GM18867 (cell line): ENCODE measurements around the gene RFNG.

Source experiments
- ATAC-seq: cut with Tn5 transposase; IDR thresholded peaks from one replicate; pipeline ENCODE4 v1.9.1; 2021; ENCODE audit warnings: mild to moderate bottlenecking, moderate library complexity; ENCODE audit not compliant: unreplicated experiment

The RFNG gene, protein sequence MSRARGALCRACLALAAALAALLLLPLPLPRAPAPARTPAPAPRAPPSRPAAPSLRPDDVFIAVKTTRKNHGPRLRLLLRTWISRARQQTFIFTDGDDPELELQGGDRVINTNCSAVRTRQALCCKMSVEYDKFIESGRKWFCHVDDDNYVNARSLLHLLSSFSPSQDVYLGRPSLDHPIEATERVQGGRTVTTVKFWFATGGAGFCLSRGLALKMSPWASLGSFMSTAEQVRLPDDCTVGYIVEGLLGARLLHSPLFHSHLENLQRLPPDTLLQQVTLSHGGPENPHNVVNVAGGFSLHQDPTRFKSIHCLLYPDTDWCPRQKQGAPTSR

DNA sequence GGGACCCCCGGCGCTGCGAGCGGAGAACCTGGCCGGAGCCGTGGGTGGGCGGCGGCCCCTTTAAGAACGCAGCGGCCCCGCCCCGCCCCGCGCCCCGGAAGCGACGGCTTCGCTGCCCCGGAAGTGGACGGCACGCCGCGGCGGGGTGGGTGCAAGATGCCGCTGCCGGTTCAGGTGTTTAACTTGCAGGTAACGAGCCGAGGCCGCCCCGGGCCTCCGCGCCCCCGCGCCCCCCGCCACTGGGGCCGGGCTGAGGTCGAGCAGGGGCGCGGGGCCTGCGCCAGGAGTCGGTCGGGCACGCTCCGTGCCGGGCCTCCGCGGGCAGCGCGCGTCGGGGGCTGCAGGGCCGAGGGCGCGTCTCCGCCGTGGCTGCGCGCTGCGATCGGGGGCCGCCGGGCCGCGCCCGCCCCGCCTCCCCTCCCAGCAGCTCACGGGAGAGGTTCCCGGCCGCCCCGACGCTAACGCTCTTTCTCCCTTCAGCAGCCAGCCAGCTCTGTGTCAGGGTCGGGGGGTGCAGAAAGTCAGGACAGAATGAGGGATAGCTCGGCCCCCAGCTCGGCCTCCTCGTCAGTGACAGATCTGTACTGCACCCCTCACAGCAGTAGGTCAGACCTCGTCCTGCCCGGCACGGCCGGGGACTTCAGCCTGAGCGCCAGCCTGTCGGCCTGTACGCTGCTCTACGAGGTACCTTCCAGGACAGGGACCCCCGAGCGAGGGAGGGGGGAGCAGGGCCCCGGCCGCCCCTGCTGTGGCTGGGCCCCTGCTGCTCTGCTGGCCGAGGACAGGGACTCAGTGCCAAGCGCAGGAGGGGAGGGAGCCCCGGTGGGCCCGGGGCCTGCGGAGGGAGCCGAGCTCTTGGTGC lies at the start of gene RFNG, which contains the start of gene GPS1:
RFNG (minus strand) TSS at position 36 of the 862 bp plus-strand sequence. CDS start 45 bp downstream, outside the sequence.
GPS1 (plus strand) TSS at position 123 of the 862 bp plus-strand sequence; CDS start at position 157, 34 bp downstream.
- peak; percentile 50 for ATAC-seq

DNA sequence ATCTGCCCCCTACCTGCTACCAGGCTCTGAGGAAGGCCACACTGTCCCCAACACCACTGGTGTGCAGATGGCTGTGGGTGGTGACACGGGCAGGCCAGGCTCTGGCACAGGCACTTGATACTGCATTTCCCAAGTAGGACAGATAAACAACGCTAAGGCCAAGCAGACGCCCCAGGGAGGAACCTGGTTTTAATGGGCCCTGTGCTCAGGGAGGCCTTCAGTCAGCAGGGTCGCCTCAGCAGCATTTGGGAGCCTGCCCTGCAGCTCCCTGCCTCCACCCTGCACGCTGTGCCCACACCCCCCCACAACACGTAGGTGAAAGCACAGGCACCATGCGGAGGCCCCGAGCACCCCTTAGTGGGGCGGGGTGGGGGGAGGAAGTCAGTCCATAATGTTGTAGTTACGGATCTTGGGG lies 49.7 kb upstream of the RFNG start:
- ATAC-seq: no peak

DNA sequence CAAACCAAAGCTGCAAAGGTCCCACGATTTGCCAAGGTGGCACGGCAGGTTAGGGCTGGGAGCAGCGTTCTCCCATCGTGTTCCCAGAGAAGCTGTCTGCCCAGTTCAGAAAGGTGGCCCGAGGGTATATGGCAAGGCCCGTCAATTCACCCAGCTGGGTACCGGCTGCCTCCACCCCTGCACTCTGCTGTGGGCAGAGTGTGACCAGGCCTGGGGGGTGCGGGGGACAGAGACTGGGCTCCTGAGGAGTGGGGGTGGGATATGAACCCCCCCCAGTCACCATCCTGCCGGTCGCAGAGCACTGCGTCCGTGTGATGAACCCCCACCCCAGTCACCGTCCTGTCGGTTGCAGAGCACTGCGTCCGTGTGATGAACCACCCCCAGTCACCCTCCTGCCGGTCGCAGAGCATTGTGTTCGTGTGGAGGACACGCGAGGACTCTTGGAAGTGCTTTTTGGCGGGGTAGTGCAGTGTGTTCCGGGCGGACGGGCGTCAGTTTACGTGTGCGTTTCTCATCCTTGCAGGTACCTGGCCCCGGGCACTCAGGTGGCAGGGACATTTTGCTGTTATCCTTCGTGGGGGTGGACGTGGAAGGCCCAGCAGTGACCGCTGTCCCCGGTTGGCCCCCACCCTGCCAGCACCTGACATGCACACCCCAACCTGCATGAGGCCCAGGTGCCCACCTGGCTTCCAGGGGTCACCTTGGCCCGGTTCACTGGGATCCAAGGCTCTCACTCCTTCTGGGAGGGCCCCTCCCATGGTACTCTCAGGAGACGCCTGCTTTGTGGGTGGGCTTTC lies 49.1 kb upstream of the RFNG start:
- ATAC-seq: no peak

DNA sequence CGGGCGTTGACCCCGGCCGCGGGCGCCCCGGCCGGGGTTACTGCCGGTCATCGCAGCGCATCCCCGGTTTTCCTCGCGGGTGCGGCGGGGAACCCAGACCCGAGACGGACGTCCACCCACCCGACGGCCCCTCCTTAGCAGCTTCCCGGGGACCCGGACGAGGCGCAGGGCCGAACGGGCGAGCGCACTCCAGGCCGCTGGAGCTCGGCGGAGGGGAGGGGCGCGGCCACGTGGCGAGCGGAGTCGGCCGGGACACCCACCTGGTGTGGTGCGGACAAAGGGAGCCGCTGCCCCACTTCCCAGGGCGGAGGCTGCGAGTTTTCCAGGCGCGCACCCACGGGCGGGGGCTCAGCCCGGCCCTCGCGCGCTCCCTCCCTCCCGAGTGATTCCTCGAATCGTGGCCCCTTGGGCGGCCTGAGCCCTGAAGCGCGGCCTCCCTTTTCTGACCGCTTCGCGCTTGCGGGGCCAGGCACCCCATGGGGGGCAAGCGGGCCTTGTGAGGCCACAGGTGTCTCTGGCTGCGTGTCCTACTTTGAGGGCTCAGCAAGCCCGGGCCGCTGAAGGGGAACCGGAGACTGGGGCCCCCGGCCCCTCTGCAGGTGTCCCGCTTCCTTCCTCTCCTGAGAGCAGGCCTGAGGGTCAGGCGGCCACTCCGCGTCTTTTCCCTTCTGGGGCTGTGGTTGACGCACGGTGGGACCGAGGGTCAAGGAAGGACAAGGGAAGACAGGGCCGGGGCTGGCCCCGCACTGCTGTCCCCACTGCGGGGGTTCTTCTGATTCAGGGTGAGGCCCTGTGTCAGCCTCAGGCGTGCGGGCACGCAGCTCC lies 47.5 kb upstream of the RFNG start:
- peak; percentile 15 for ATAC-seq

DNA sequence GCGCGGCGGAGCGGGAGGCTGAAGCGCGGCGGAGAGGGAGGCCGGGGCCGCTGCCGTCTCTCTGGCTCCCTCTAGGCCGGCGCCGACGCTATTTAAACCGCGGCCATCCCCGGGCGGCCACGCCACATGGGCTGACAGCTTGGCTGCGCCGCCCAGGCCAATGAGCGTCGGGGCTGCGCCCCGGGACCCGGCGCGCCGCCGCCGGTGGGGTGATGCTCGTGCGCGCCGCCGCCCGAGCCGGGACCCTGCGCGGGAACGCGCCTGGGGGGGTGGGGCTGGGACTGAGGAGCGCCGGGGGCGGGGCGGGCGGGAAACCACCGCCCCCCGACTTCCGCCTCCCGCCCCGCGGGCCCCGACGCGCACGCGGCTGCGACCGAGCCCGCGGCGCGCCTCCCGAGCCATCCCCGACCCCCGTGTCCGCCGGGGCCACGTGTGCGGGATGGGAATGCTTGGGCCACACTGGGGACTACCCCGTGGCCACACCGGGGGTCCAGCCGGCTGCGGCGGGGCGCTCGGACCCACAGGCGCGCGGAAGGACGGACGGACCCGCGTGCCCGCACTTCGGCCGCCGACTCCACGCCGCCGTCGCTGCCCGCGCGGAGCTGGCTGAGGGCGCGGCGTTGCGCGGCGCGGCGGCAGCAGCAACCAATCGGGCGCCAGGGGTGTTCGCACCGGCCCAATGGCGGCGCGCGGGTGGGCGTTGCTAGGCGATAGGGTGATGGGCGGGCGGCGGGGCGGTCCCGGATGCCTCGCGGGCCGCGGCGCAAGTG lies 46.7 kb upstream of the RFNG start, which contains the start of gene FASN:
FASN (minus strand) TSS at position 68 of the 770 bp plus-strand sequence. CDS start 1,791 bp downstream, outside the sequence.
- peak; percentile 67 for ATAC-seq

DNA sequence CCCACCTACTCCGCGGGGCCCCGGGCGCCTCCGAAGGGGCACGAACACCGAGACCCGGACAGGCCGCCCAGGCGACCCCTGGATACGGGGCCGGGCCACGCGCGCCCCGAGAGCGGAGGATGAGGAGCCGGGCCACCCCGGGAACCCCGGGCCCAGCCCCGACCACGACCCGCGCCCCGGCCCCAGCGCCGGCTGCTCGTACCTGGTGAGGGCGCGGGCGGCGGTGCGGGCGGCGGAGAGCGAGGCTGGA lies 46.2 kb upstream of the RFNG start:
- peak; percentile 23 for ATAC-seq

DNA sequence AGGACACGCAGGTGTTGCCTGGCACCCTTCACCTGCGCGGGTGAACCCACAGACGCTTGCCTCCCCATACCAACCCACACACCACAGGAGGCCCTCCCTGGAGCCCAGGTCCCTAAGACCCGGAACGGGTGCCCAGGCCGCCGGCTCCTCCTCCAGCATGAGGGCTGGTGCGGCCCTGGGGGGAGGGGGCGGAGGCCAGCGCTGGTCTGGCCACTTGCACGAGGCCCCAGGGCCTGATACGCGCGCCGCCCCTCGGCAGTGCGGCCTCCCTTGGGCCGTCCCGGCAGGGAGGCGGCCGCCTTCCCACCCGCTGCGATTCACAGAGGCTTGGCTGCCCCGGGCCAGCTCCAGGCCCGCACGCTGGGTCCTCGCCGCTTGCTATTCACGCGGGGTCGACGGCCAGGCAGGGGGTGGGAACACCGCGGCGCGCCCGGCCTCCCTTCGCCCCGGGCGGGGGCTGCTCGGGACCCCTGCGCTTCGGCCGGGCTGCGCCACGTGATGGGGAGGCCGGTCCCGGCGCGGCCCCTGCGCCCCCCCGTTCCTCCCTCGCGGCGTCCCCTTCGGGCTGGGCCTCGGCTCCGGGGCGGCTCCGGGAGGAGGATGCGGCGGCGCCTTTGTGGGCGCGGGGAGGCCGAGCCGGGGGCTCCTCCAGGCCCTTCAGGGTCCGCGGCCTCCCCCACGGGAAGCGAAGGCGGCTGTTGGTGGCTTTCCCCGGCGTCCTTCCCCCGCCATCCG lies 45.7 kb upstream of the RFNG start:
- ATAC-seq: peak; percentile 5

DNA sequence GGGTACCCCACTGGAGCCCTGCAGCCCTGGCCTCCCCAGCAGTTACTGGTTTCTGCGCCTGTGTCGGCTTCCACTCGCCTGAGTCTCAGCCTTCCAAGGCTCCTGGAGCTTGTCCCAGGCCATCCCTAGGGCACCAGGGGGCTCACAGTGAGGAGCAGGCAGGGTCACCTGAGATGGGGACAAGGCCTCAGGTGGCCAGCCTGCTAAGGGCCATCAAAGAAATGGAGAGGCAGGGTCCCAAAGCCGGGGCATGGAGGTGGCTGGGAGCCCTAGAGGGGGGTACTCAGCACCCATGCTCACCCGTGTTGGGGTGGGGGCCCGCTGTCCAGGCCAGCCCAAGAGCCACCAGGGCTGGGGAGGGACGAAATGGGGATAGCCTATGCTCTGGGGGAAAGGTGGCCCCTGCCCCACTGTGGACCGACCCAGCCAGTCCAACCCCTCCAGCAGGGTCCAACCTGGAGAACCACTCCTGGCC lies 45.1 kb upstream of the RFNG start:
- ATAC-seq: no peak

DNA sequence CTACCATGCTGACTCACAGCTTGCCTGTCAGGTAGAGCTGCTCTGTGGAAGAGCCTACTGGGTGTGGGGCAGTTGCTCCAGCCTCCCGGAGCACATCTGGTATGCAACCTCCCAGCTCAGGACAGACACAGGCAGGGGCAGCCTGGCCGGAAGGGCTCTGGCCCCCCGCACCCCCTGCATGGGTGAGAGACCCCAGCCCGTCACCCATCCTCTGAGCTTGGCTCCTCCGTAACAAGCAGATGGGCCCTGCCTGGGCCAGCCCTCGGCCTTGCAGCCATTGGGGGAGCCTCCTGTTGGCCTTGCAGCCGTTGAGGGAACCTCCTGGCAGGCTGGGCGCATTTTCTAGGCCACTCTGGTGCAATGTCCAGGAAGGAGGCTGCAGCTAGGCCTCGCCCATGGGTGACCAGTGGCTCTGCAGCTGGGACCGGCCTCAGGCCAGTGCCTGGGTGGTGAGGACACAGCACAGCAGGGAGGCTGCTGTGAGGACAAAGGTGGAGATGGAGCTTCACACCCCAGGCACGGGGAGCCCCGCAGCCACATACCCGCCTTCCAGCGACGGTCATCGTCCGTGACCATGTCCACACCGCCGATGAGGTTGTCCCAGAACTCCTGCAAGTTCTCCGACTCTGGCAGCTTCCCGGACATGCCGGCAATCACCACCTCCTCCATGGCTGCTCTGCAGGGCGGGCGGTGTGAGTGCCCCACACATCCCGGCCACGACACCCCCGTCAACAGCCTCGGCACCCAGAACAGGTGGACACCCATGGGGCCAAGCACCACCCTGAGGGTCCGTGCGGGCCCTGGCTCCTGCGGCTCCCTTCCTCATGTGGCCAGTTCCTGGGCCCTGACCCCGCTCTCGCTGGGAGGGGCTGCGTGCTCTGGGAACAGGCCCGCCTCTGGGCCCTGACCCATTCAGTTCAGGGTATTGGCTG lies 44.4 kb upstream of the RFNG start:
- ATAC-seq: no peak

DNA sequence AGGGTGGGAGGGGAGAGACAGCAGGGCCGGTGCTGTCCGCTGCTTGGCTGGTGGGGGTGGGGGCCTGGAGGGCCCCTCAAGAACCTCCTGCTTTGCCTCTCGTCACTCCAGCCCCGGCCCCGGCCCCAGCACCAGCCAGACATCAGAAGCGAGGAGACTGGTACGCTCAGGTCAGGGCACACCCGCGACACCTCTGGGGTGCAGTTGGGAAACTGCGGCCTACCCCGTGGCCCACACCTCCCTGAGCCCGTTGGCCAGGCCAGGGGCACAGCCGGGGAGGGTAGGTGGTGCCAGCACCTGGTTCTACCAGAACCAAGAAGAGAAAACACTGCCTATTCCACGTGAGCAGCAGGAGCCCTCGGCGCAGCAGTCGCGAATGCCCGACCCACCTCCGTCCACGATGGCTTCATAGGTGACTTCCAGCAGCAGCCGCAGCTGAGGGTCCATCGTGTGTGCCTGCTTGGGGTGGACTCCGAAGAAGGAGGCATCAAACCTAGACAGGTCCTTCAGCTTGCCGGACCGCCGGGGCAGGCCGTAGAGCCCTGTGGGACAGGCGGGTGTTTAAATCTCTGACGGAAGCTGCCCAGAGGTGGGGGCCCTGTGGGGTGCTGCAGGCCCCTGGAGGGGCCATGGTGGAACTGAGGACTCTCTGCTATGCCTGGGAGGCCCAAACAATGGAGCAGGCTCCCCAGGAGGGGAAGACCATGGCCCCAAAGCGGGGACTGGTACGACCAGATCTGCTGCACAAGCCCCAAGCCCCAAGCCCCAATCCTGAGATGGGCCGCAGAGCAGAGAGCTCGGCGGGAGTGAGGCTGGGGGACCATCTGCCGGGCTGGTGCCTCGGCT lies 43.5 kb upstream of the RFNG start:
- ATAC-seq: no peak

DNA sequence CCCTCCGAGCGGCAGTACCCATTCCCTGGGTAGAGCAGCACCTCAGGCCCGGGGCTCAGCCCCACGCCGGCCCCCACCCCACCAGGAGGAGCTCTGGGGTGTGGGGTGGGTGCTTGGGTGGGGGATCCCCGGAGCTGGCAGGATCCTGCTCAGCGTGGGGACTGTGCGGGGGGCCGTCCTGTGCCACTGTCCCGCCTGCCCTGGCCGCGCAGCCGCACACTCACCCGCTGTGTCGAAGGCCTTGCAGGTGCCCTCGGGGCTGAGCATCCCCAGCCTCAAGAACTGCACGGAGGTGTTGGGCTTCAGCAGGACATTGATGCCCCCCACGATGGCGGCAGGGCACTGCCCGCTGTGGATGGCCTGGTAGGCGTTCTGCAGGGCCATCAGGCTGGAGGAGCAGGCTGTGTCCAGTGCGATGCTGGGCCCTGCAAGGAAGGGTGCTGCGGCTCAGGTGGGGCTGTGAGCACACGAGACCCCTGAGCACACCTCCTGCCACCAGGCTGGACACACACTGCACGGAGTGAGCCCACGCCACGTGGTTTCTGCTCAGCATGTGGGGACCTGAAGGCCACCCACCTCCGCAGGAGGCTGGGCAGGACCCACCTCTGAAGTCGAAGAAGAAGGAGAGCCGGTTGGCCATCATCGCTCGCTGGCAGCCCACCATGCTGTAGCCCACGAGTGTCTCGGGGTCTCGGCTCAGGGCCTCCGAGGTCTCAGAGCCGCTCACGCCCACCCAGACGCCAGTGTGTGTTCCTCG lies 41.6 kb upstream of the RFNG start:
- no peak for ATAC-seq

DNA sequence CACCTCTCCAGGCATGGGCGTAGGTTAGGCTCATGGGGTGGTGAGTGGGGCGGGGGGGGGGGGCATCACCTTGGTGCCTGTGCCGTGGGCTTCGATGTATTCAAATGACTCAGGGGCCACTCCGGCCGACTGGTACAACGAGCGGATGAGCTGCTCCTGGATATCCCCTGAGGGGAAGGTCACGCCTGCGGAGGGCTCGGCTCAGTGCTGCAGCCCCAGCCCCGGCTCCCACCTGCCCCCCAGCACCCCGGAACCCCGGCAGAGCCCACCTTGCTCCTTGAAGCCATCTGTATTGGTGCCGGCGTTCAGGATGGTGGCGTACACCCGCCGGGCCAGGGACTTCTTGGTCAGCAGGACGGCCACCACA lies 41.0 kb upstream of the RFNG start:
- no peak for ATAC-seq

DNA sequence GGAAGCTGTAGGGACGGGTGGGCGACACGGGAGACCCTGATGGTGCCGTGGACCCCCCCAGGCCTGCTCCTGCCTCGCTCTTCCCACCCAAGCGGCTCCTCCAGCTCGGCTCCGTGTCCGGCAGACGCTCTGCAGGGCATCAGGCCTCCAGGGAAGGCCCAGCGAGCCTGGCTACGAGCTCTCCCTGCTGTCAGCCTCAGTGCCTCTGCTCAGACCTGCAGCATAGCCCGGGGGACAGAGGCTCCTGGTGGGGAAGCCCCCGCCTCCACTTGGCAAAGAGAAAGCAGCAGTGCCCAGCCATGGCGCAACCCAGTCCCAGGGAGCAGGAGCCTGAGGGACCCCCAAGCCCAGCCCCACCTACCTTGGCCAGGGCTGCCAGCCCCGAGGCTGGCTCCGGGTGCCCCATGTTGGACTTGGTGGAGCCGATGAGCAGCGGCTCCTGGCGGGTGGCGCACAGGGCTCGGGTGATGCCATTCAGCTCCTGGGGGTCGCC lies 40.5 kb upstream of the RFNG start:
- no peak for ATAC-seq

DNA sequence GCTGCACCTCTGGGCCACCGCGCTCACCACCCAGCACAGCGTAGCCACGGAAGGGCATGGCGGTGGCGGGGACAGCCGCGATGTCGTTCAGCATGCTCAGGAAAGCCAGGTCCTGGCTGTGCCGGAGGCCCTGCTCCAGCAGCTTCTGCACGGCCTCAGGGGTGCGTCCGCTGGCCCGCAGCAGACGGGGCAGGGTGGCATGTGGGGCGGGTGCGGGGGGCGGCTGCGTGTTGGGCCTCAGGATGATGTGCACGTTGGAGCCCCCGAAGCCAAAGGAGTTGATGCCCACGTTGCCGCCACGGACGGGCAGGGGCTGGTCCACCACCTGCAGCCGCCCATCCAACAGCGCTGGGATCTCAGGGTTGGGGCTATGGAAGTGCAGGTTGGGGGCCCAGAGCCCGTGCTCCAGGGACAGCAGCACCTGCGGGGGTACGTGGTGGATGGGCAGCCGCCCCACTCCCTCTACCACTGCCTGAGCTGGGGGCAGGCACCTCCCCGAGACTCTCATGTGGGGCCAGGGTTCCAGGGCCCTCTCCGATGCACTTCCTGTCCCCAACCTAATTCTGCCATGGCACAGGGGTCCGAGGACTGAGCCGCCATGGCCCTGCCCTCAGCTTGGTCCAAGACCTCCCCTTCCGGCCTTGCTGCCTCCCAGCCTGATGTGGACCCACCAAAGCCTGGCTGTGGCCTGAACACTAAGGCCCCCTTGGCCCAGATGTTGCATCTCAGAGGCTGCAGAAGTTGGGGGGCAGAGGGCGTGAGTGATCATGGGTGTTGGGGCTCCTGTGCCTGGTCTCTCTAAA lies 39.9 kb upstream of the RFNG start:
- ATAC-seq: no peak

DNA sequence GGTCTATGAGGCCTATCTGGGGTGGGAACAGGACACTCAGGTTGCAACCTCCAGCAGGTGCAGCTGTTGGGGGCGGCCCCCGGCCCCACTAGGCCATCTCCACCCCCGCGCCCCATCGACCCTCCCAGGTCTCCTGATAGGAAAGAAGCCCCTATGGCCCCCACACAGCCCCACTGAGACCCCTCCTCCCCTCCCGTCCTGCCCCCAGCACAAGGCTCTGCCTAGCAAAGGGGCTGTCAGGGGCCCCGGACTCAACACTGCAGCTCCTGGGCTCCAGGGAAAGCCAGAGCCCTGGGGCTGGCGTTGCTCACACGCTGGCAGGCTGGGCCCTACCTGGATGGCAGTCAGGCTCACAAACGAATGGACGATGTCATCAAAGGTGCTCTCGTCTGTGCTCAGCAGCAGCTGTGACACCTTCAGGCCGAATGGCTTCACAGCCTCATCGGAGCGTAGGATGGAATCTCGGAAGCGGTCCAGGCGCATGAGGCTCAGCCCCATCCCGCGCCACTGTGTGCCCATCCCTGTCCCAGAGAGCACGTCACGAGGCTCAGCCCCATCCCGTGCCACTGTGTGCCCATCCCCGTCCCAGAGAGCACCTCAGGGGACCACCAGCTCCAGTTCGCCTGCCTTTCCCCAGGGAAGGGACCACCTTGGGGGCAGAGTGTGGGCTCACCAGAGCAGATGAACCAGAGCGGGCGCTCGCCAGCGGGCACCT lies 39.1 kb upstream of the RFNG start:
- ATAC-seq: no peak
